ENCODE results near the gene ZNF878. TPM values are rescaled to one million over a fixed set of nuclear protein-coding genes. Genes with fewer than 3 reads are reported as not detected.
A peak's percentile ranks its signal among the peaks of the same experiment; 100 is the strongest.
"Not testable (repeated sequence)": the region's sequence is repeated elsewhere in the genome, so short reads cannot be mapped to it uniquely, and the experiment has no call there.

ZNF878 gene
- 0.10 TPM for polyA plus RNA-seq (2013, experiment 1 of 2; ENCODE audit: insufficient read length)
- polyA plus RNA-seq (2013, experiment 2 of 2; ENCODE audit: insufficient read length): 0.12 TPM

DNA sequence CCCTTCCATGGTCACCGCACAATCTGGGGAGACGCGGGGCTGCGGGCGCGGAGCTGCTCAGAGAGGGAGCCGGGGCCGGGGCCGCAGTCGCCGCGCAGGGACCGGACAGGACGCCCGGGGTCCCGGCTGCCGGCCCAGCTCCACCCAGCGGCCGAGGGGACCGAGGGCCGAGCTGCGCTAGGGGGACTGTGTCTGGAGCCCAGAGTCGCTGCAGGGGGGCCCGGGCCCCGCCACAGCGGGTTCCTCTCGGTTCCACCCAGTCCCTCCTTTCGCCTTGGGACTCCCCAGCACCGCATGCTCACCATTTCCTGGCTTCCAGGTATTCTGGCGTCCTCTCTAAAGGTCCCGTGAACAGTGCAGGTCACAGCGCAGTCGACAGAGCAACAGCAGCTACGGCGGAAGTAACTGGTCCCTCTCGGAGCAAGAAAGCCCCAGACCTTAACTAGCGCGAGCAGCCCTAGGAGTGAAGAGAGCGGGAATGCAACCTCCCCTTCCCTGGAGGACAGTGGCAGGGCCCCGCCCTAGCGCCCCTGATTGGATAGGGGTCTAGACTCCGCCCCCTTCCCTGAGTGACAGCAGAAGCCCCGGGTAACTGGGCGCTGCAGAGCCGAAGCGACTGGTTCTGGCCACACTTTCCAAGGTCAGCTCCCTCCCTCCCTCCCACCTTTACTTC lies at the start of gene ZNF878:
Gene ZNF878 (minus strand): TSS at position 465 of the 673 bp plus-strand sequence. CDS start 160 bp downstream, at position 305.
- peak; percentile 87 for DNase-seq

GRCh38 chr19:12098040-12098439 lies 45.3 kb upstream of the ZNF878 start:
- no peak for DNase-seq

DNA sequence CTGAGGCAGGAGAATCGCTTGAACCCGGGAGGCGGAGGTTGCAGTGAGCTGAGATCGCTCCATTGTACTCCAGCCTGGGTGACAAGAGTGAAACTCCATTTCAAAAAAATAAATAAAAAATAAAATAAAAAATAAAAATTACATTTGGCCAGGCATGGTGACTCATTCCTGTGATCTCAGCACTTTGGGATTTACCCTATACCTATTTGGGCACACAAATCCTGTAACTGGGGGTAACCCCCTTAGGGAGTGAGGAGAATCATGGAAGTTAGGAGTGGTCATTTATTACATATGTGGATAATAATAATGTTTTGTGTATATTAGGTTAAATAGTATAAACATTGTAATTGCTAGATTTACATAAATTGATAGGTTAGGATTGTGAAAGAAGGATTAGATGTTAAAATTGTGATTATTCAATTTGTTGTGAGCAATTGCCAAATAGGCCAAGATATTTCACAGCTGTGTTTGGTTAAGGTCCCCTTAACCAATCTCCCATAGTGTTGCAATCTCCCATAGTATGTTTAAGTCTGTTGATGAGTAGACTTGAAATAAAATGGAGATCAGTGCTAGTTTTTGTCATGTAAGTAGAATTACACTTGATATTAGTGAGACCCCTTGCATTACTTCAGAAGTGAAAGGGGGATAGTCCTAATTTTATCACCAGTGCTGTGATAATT lies 42.5 kb upstream of the ZNF878 start:
- DNase-seq: peak; percentile 12

GRCh38 chr19:12093777-12094176 lies 41.0 kb upstream of the ZNF878 start:
- no peak for DNase-seq

DNA sequence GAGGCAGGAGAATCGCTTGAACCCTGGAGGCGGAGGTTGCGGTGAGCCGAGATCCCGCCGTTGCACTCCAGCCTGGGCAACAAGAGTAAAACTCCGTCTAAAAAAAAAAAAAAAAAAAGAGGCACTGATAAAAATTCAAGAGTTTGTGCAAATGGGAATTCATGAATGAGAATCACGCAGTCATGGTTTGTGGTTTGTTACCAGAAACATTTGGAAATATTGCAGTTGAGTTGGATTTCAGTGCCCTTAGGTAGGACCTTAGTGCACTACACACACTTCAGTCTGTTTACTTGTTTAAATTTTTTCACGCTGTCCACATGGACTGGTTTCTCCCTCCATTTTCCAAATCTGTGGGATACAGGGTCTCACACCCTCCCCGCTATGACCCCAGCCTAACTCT lies 40.2 kb upstream of the ZNF878 start:
- no peak for DNase-seq

- peak; percentile 92 for DNase-seq
Measured at GRCh38 chr19:12092065-12092867, 39.5 kb upstream of the ZNF878 start.

GRCh38 chr19:12090807-12091206 lies 38.0 kb upstream of the ZNF878 start:
- DNase-seq: peak; percentile 41

GRCh38 chr19:12085074-12085818 lies 32.5 kb upstream of the ZNF878 start:
- no peak for DNase-seq

GRCh38 chr19:12083336-12083735 lies 30.6 kb upstream of the ZNF878 start:
- not testable (repeated sequence) for DNase-seq

GRCh38 chr19:12077375-12077774 lies 24.6 kb upstream of the ZNF878 start:
- DNase-seq: no peak

DNA sequence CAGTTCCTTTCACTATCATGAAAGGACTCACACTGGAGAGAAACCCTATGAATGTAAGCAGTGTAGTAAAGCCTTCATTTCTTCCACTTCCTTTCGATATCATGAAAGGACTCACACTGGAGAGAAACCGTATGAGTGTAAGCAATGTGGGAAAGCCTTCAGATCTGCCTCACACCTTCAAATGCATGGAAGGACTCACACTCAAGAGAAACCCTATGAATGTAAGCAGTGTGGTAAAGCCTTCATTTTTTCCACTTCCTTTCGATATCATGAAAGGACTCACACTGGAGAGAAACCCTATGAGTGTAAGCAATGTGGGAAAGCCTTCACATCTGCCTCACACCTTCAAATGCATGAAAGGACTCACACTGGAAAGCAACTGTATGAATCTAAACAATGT lies 23.6 kb upstream of the ZNF878 start:
- DNase-seq: not testable (repeated sequence)

DNA sequence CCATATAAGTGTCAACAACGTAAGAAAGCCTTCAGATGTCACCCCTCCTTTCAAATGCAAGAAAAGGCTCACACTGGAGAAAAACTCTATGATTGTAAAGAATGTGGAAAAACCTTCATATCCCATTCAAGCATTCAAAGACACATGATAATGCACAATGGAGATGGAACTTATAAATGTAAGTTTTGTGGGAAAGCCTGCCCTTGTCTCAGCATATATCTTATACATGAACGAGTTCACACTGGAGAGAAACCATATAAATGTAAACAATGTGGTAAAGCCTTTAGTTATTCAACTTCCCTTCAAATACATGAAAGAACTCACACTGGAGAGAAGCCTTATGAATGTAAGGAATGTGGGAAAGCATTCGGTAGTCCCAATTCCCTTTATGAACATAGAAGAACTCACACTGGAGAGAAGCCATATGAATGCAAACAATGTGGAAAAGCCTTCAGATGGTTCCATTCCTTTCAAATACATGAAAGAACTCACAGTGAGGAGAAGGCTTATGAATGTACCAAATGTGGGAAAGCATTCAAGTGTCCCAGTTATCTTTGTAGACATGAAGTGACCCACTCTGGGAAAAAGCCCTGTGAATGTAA lies 22.9 kb upstream of the ZNF878 start:
- no peak for DNase-seq

- peak; percentile 78 for DNase-seq
Measured at GRCh38 chr19:12064590-12065538, 12.1 kb upstream of the ZNF878 start, which contains the start of gene ZNF844. Gene ZNF844 (plus strand): TSS chr19:12064731. CDS start chr19:12064874, 143 bp downstream.

DNA sequence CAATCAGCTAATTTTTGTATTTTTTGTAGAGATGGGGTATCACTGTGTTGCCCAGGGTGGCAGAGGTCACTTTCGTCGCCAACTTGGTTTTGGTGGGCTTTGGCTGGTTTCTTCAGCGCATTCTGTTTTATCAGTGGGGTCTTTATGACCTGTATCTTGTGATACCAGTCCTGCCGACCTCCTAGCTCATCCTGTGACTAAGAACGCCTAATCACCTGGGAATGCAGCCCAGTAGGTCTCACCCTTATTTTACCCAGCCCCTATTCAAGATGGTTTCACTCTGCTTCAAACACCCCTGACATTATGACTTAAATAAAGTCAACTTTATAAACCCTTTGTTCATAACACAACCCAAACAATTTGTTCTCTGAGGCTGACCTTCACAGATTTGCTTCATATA lies 3.0 kb upstream of the ZNF878 start:
- DNase-seq: no peak

GRCh38 chr19:12052091-12052496 lies 667 bp downstream of the ZNF878 start:
- peak; percentile 9 for DNase-seq

GRCh38 chr19:12047868-12048267 lies 4.9 kb downstream of the ZNF878 start:
- DNase-seq: no peak

DNA sequence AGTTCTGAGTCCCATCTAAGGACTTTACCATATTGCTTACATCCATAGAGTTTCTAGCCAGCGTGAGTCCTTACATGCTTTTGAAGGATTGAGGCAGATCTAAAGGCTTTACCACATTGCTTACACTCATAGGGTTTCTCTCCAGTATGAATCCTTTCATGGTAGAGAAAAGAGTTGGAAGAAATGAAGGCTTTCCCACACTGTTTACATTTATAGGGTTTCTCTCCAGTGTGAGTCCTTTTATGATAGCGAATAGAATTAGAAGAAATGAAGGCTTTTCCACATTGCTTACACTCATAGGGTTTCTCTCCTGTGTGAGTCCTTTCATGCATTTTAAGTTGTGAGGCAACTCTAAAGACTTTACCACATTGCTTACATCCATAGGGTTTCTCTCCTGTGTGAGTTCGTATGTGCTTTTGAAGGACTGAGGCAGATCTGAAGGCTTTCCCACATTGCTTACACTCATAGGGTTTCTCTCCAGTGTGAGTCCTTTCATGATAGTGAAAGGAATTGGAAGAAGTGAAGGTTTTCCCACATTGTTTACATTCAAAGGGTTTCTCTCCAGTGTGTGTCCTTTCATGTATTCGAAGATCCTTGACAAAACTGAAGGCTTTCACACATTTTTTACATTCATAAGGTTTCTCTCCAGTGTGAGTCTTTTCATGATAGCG lies 8.9 kb downstream of the ZNF878 start:
- DNase-seq: no peak

- DNase-seq: no peak
Measured at GRCh38 chr19:12042893-12043292, 9.9 kb downstream of the ZNF878 start.

- DNase-seq: peak; percentile 83
Measured at GRCh38 chr19:12035220-12036172, 17.3 kb downstream of the ZNF878 start, which contains the start of gene ZNF433. Gene ZNF433 (minus strand): TSS chr19:12035679. CDS start chr19:12035539, 140 bp downstream.
